Hepatocyte (in vitro differentiated cells): ENCODE data around the gene SYNGR3. TPM values are rescaled to one million over a fixed set of nuclear protein-coding genes. Genes with fewer than 3 reads are reported as not detected.

Source experiments
- DNase-seq: peaks from one replicate; pipeline ENCODE4 v3.0.0-alpha.2; 2016; ENCODE audit warnings: low spot score
- H2AFZ ChIP-seq: fragments of 200-600 bp; sonication (generic); 2 replicates; pipeline ENCODE4 v1.6.0; 2016; ENCODE audit warnings: antibody characterized with exemption, mild to moderate bottlenecking
- H3K27ac ChIP-seq: fragments of 200-600 bp; sonication (generic); 2 replicates; pipeline ENCODE4 v1.5.1; 2016; ENCODE audit warnings: mild to moderate bottlenecking
- H3K27me3 ChIP-seq: fragments of 200-600 bp; sonication (generic); 2 replicates; pipeline ENCODE4 v1.6.1; 2016
- H3K36me3 ChIP-seq: fragments of 200-600 bp; sonication (generic); replicated peaks from 2 replicates; pipeline ENCODE4 v1.5.1; 2016; ENCODE audit warnings: low read depth; ENCODE audit not compliant: insufficient read depth
- H3K4me1 ChIP-seq: fragments of 200-600 bp; sonication (generic); 2 replicates; pipeline ENCODE4 v1.5.1; 2016; ENCODE audit warnings: mild to moderate bottlenecking, moderate library complexity; ENCODE audit not compliant: insufficient read depth
- H3K4me2 ChIP-seq: fragments of 200-600 bp; sonication (generic); 2 replicates; pipeline ENCODE4 v1.6.0; 2016
- H3K4me3 ChIP-seq: fragments of 200-600 bp; sonication (generic); 2 replicates; pipeline ENCODE4 v1.5.1; 2016; ENCODE audit warnings: mild to moderate bottlenecking
- H3K79me2 ChIP-seq: fragments of 200-600 bp; sonication (generic); 2 replicates; pipeline ENCODE4 v1.6.0; 2017; ENCODE audit warnings: mild to moderate bottlenecking
- H3K9me2 ChIP-seq: fragments of 200-600 bp; sonication (generic); replicated peaks from 2 replicates; pipeline ENCODE4 v1.6.0; 2017; ENCODE audit warnings: mild to moderate bottlenecking; ENCODE audit not compliant: insufficient read depth
- H3K9me3 ChIP-seq: fragments of 200-600 bp; sonication (generic); 2 replicates; pipeline ENCODE4 v1.5.1; 2016; ENCODE audit warnings: low read depth, mild to moderate bottlenecking
- H4K20me1 ChIP-seq: fragments of 200-600 bp; sonication (generic); 2 replicates; pipeline ENCODE4 v1.6.0; 2016; ENCODE audit warnings: mild to moderate bottlenecking; ENCODE audit not compliant: insufficient read depth, poor library complexity, severe bottlenecking
- EZH2 ChIP-seq: fragments of 200-600 bp; sonication (generic); IDR thresholded peaks from 2 replicates; pipeline ENCODE4 v1.6.1; 2016; ENCODE audit warnings: antibody characterized with exemption, mild to moderate bottlenecking, borderline replicate concordance
- EZH2phosphoT487 ChIP-seq: fragments of 200-600 bp; sonication (generic); IDR thresholded peaks from one replicate; pipeline ENCODE4 v1.6.1; 2018; ENCODE audit warnings: antibody characterized with exemption, mild to moderate bottlenecking, low read depth, moderate library complexity; ENCODE audit not compliant: unreplicated experiment, severe bottlenecking
- WGBS: methylation state at CpG from one replicate; pipeline ENCODE4 v1.1.6; 2016; ENCODE audit warnings: low lambda C conversion rate; ENCODE audit errors: missing lambda C conversion rate; 5-methylcytosine and 5-hydroxymethylcytosine counted together
- polyA plus RNA-seq: library from polyadenylated mRNA; unstranded; fragments of >200 nt; fragmentation: Nextera tagmentation; extraction: Ambion mirVana; gene quantifications from 2 replicates; pipeline ENCODE4 v1.2.1, GENCODE V29; 2016
- total RNA-seq: library from RNA; depleted of rRNA; stranded (reverse); fragments of >200 nt; gene quantifications from 2 replicates; pipeline ENCODE4 v1.2.3, GENCODE V29; 2014
- TF ChIP-seq, protein P1 (sequence below): fragments of 200-600 bp; sonication (generic); IDR thresholded peaks from 2 replicates; pipeline ENCODE4 v1.5.1; 2016; ENCODE audit warnings: antibody characterized with exemption, mild to moderate bottlenecking; ENCODE audit not compliant: poor library complexity

SYNGR3 gene
- total and polyA plus RNA-seq, 2 experiments from 2014 or later: 2.2 to 2.5 TPM

DNA sequence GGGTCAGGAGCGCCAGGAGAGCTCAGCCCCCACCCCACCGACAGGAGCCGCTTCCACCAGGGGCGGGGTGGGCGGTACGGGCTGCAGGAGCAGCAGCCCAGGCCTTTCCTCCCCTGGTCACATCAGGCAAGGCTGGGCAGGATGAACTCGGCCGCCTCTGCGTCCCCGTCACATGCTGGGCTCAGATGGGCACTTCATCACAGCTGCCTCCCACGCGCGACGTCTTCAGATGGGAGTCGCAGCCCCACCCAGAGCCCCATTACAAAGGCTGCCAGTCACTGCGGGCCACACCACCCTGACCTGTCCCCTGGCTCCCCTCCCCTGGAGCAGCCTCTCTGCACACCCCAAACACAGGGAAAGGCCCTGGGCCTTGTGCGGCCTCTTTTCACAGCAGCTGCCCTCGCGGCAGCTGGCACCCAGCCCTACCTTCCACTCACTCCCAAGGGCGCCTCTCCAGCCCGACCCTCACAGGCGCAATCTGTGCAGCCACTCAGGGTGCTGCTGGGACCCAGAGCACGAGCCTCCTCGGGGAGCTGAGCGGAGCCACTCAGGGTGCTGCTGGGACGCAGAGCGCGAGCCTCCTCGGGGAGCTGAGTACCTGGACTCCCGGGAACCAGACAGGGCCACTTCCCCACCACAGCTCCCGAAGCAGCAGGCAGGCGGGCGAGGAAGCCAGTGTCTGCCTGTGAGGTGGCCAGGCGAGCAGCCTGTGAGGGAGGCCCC lies 15.2 kb downstream of the SYNGR3 start:
- 93% methylated on average over 28 of the region's 34 CpGs for WGBS
- DNase-seq: no peak
- Histone ChIP-seq H3K27ac (no peak overlapping the region), H3K4me1 (peaks cover 22% of the 10 kb centered on the region), H3K9me2 (no peaks in the 10 kb centered on the region), H3K4me3 (no peak overlapping the region), H4K20me1 (peaks cover 61% of the 10 kb centered on the region), H3K36me3 (no peaks in the 10 kb centered on the region), H2AFZ (no peak overlapping the region), H3K27me3 (no peaks in the 10 kb centered on the region), H3K9me3 (no peaks in the 10 kb centered on the region), H3K79me2 (peaks cover 61% of the 10 kb centered on the region), H3K4me2 (no peak overlapping the region)
- TF ChIP-seq, protein P1, sequence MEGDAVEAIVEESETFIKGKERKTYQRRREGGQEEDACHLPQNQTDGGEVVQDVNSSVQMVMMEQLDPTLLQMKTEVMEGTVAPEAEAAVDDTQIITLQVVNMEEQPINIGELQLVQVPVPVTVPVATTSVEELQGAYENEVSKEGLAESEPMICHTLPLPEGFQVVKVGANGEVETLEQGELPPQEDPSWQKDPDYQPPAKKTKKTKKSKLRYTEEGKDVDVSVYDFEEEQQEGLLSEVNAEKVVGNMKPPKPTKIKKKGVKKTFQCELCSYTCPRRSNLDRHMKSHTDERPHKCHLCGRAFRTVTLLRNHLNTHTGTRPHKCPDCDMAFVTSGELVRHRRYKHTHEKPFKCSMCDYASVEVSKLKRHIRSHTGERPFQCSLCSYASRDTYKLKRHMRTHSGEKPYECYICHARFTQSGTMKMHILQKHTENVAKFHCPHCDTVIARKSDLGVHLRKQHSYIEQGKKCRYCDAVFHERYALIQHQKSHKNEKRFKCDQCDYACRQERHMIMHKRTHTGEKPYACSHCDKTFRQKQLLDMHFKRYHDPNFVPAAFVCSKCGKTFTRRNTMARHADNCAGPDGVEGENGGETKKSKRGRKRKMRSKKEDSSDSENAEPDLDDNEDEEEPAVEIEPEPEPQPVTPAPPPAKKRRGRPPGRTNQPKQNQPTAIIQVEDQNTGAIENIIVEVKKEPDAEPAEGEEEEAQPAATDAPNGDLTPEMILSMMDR: no peak
- TF ChIP-seq EZH2phosphoT487 (no peak), EZH2 (no peak)

DNA sequence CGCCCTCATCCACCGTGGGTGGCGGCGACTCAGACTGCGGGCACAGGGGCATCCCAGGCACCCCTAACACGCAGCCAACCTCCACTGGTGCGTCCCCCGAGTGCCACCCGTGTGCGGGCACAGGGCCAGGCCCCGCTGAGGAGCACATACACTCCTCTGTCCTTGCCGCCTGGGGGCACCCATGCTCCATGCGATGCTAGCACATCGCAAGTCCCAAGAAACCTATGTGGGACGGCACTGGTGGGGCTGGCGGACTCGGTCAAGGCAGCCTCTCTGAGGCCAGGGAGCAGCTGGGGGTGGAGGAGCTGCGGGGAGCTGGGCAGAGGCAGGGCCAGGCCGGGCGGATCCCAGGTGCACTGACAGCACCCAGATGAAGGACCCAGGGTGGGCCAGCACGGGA lies 15.9 kb downstream of the SYNGR3 start:
- DNase-seq: no peak
- H3K4me2 ChIP-seq: no peak overlapping the region
- WGBS: 92% methylated on average over 19 of the region's 21 CpGs
- no peak overlapping the region for H2AFZ ChIP-seq
- peaks cover 61% of the 10 kb centered on the region for H4K20me1 ChIP-seq
- H3K4me3 ChIP-seq: no peak overlapping the region
- no peaks in the 10 kb centered on the region for H3K9me2 ChIP-seq
- no peaks in the 10 kb centered on the region for H3K27me3 ChIP-seq
- no peaks in the 10 kb centered on the region for H3K9me3 ChIP-seq
- TF ChIP-seq EZH2: no peak
- TF ChIP-seq EZH2phosphoT487: no peak
- TF ChIP-seq, protein P1: no peak
- peaks cover 64% of the 10 kb centered on the region for H3K79me2 ChIP-seq
- peaks cover 28% of the 10 kb centered on the region for H3K4me1 ChIP-seq
- no peak overlapping the region for H3K27ac ChIP-seq
- no peaks in the 10 kb centered on the region for H3K36me3 ChIP-seq

DNA sequence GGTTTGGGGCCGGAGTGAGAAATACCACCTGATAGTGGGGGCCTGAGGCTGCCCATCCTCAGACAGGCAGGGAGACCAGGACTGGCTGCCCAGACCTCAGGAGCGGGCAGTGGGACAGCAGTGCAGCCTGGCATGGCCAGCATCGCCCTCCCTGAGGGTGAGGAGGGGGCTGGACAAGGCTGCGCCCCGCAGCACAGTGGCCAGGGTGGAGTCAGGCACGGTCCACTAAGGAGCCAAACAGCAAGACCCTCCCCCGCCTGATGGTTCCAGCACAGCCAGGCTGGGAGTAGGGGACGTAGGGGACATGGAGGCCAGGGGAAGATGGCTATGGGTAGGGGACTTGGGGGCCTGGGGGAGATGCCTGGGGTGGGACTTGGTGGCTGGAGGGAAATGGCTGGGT lies 16.5 kb downstream of the SYNGR3 start:
- H3K27me3 ChIP-seq: no peaks in the 10 kb centered on the region
- H3K9me2 ChIP-seq: no peaks in the 10 kb centered on the region
- H3K79me2 ChIP-seq: peaks cover 66% of the 10 kb centered on the region
- no peak overlapping the region for H3K4me2 ChIP-seq
- no peaks in the 10 kb centered on the region for H3K36me3 ChIP-seq
- no peak overlapping the region for H3K4me3 ChIP-seq
- H3K4me1 ChIP-seq: peaks cover 30% of the 10 kb centered on the region
- H2AFZ ChIP-seq: no peak overlapping the region
- H3K9me3 ChIP-seq: no peaks in the 10 kb centered on the region
- 93% methylated on average over 6 of the region's 8 CpGs for WGBS
- H3K27ac ChIP-seq: no peak overlapping the region
- no peak for DNase-seq
- peaks cover 61% of the 10 kb centered on the region for H4K20me1 ChIP-seq
- no peak for TF ChIP-seq EZH2
- TF ChIP-seq, protein P1: no peak
- TF ChIP-seq EZH2phosphoT487: no peak
